IPS-20b (cell line): ENCODE data around the gene MGAT4B.

ENCODE experiments used
- H3K27ac ChIP-seq: one replicate; pipeline ENCODE4 v1.5.1; 2013; ENCODE audit warnings: low read length
- H3K27me3 ChIP-seq: 2 replicates; pipeline ENCODE4 v1.6.1; 2013; ENCODE audit warnings: mild to moderate bottlenecking, low read length, inconsistent platforms; ENCODE audit not compliant: insufficient read depth
- H3K36me3 ChIP-seq: 2 replicates; pipeline ENCODE4 v1.6.1; 2013; ENCODE audit warnings: low read depth, mild to moderate bottlenecking, inconsistent platforms, low read length, moderate library complexity; ENCODE audit not compliant: insufficient read depth
- H3K4me1 ChIP-seq: 2 replicates; pipeline ENCODE4 v1.6.1; 2013; ENCODE audit warnings: mild to moderate bottlenecking, control low read depth, inconsistent platforms, low read length, moderate library complexity; ENCODE audit not compliant: insufficient read depth
- H3K4me3 ChIP-seq: 2 replicates; pipeline ENCODE4 v1.5.1; 2013; ENCODE audit warnings: mild to moderate bottlenecking, low read length, inconsistent platforms
- H3K9ac ChIP-seq: 2 replicates; pipeline ENCODE4 v1.6.1; 2013; ENCODE audit warnings: low read depth, mild to moderate bottlenecking, inconsistent platforms, low read length, moderate library complexity
- H3K9me3 ChIP-seq: 2 replicates; pipeline ENCODE4 v1.6.1; 2013; ENCODE audit warnings: mild to moderate bottlenecking, low read depth, low read length, inconsistent platforms; ENCODE audit not compliant: insufficient read depth

The MGAT4B gene

GRCh38 chr5:179773686-179774040 lies 33.0 kb downstream of the MGAT4B start:
- no peaks in the 10 kb centered on the region for H3K27me3 ChIP-seq
- no peaks in the 10 kb centered on the region for H3K9me3 ChIP-seq
- no peak overlapping the region for H3K9ac ChIP-seq
- peaks cover 97% of the 10 kb centered on the region for H3K36me3 ChIP-seq
- no peaks in the 10 kb centered on the region for H3K4me1 ChIP-seq
- H3K27ac ChIP-seq: no peak overlapping the region
- H3K4me3 ChIP-seq: no peak overlapping the region

- H3K27me3 ChIP-seq: no peaks in the 10 kb centered on the region
- H3K9ac ChIP-seq: no peak overlapping the region
- no peaks in the 10 kb centered on the region for H3K4me1 ChIP-seq
- peaks cover 96% of the 10 kb centered on the region for H3K36me3 ChIP-seq
- H3K9me3 ChIP-seq: no peaks in the 10 kb centered on the region
- H3K27ac ChIP-seq: no peak overlapping the region
- H3K4me3 ChIP-seq: no peak overlapping the region
Observed at GRCh38 chr5:179772351-179772750, 34.3 kb downstream of the MGAT4B start.

GRCh38 chr5:179771311-179771895 lies 35.3 kb downstream of the MGAT4B start:
- Histone ChIP-seq H3K36me3 (peaks cover 98% of the 10 kb centered on the region), H3K27ac (no peak overlapping the region), H3K4me3 (no peak overlapping the region), H3K9me3 (no peaks in the 10 kb centered on the region), H3K27me3 (no peaks in the 10 kb centered on the region), H3K4me1 (no peaks in the 10 kb centered on the region), H3K9ac (no peak overlapping the region)

GRCh38 chr5:179769796-179770195 lies 36.9 kb downstream of the MGAT4B start:
- Histone ChIP-seq H3K9ac (no peak overlapping the region), H3K36me3 (peaks cover 97% of the 10 kb centered on the region), H3K4me1 (no peaks in the 10 kb centered on the region; the same call in 1 of the 2 replicates), H3K27ac (no peak overlapping the region), H3K9me3 (no peaks in the 10 kb centered on the region), H3K27me3 (no peaks in the 10 kb centered on the region), H3K4me3 (no peak overlapping the region)

GRCh38 chr5:179769271-179769670 lies 37.4 kb downstream of the MGAT4B start:
- no peak overlapping the region for H3K9ac ChIP-seq

DNA sequence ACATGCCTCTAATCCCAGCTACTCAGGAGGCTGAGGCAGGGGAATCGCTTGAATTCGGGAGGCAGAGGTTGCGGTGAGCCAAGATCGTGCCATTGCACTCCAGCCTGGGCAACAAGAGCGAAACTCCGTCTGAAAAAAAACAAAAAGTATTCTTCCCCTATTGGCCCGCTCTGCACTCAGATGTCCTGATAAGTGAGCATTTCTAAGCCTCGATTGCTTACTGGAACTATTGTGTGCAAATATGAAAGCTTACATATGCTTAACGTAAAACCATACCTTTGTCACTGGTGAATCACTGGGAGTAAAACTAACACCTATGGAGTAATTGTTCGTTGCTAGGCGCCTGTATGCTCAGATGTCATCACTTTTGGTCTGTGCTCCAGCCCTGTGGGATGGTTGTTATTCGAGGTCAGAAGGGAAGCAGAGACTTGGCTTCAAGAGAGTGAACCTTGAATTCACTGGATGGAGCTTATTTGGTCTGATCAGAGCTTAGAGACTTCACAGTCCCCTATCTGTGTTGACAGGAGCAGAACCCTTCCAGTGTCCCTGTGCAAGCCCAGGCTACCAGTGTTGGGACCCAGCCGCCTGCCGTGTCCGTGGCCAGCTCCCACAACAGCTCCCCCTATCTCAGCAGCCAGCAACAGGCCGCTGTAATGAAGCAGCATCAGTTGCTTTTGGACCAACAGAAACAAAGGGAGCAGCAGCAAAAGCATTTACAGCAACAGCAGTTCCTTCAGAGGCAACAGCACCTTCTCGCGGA lies 38.2 kb downstream of the MGAT4B start:
- H3K27ac ChIP-seq: no peak overlapping the region
- no peak overlapping the region for H3K9ac ChIP-seq
- H3K36me3 ChIP-seq: peaks cover 84% of the 10 kb centered on the region
- no peaks in the 10 kb centered on the region for H3K27me3 ChIP-seq
- no peaks in the 10 kb centered on the region for H3K9me3 ChIP-seq
- H3K4me3 ChIP-seq: no peak overlapping the region
- H3K4me1 ChIP-seq: peaks cover 4% of the 10 kb centered on the region

More at GRCh38 chr5:179769271-179769670, 37.4 kb downstream of the MGAT4B start:
- H3K36me3 ChIP-seq: peaks cover 92% of the 10 kb centered on the region
- H3K4me1 ChIP-seq: no peaks in the 10 kb centered on the region; the same call in 1 of the 2 replicates
- no peaks in the 10 kb centered on the region for H3K9me3 ChIP-seq
- no peak overlapping the region for H3K4me3 ChIP-seq
- H3K27me3 ChIP-seq: no peaks in the 10 kb centered on the region
- H3K27ac ChIP-seq: no peak overlapping the region

- Histone ChIP-seq H3K9me3 (no peaks in the 10 kb centered on the region), H3K27ac (no peak overlapping the region), H3K4me3 (no peak overlapping the region), H3K36me3 (peaks cover 77% of the 10 kb centered on the region), H3K4me1 (peaks cover 12% of the 10 kb centered on the region), H3K9ac (no peak overlapping the region), H3K27me3 (no peaks in the 10 kb centered on the region)
Observed at GRCh38 chr5:179767496-179768100, 39.1 kb downstream of the MGAT4B start.

- Histone ChIP-seq H3K27ac (no peak overlapping the region), H3K27me3 (no peaks in the 10 kb centered on the region), H3K4me3 (no peak overlapping the region), H3K9me3 (no peaks in the 10 kb centered on the region), H3K9ac (no peak overlapping the region), H3K4me1 (peaks cover 18% of the 10 kb centered on the region), H3K36me3 (peaks cover 69% of the 10 kb centered on the region)
Observed at GRCh38 chr5:179766726-179767455, 39.8 kb downstream of the MGAT4B start.

DNA sequence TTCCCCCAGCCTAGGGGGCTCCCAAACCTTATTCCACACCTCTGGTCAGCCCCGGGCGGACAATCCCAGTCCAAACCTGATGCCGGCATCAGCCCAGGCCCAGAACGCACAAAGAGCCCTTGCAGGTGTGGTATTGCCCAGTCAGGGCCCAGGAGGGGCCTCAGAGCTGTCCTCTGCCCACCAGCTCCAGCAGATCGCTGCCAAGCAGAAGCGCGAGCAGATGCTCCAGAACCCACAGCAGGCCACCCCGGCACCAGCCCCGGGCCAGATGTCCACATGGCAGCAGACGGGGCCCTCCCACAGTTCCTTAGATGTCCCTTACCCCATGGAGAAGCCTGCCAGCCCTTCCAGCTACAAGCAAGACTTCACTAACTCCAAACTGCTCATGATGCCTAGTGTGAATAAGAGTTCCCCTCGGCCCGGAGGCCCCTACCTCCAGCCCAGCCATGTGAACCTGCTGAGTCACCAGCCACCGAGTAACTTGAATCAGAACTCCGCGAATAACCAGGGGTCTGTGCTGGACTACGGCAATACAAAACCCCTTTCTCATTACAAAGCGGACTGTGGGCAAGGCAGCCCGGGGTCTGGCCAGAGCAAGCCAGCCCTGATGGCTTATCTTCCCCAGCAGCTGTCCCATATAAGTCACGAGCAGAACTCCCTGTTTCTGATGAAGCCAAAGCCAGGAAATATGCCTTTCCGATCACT lies 40.5 kb downstream of the MGAT4B start:
- Histone ChIP-seq H3K36me3 (peaks cover 62% of the 10 kb centered on the region), H3K27ac (no peak overlapping the region)

GRCh38 chr5:179765400-179765799 lies 41.3 kb downstream of the MGAT4B start:
- no peaks in the 10 kb centered on the region for H3K27me3 ChIP-seq
- H3K4me3 ChIP-seq: no peak overlapping the region
- no peak overlapping the region for H3K27ac ChIP-seq
- peaks cover 18% of the 10 kb centered on the region for H3K4me1 ChIP-seq
- peaks cover 55% of the 10 kb centered on the region for H3K36me3 ChIP-seq
- no peak overlapping the region for H3K9ac ChIP-seq
- H3K9me3 ChIP-seq: no peaks in the 10 kb centered on the region

More for the DNA sequence above, 40.5 kb downstream of the MGAT4B start:
- Histone ChIP-seq H3K4me3 (no peak overlapping the region), H3K9me3 (no peaks in the 10 kb centered on the region), H3K27me3 (no peaks in the 10 kb centered on the region), H3K4me1 (peaks cover 18% of the 10 kb centered on the region), H3K9ac (no peak overlapping the region)

DNA sequence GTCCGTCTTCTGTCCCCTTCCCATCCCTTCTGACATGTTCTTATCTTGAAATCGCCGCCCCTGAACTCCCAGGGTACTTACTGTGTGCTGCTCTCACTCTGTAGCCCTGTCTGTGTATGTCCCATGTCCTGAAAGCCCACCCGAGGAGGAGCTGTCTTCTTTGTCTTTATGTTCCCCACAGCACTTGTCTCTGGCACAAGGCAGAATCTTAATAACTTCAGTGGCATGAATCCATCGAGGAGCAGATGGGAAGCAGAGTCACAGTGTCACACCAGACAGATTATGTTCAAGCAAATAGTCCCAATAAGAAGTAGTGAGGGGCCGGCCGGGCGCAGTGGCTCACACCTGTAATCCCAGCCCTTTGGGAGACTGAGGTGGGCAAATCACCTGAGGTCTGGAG lies 42.6 kb downstream of the MGAT4B start:
- Histone ChIP-seq H3K9ac (no peak overlapping the region), H3K27ac (no peak overlapping the region), H3K4me1 (peaks cover 21% of the 10 kb centered on the region), H3K36me3 (peaks cover 41% of the 10 kb centered on the region), H3K4me3 (no peak overlapping the region), H3K27me3 (no peaks in the 10 kb centered on the region), H3K9me3 (no peaks in the 10 kb centered on the region)
